ENCODE measurements around the gene HES6. TPM values are rescaled to one million over a fixed set of nuclear protein-coding genes. Genes with fewer than 3 reads are reported as not detected.

Gene HES6
- total and polyA plus RNA-seq, 7 donors: 4.1 to 54.5 (median 13.1) TPM

Other genes starting within 250 kb of the HES6 start
- 10 to 100 TPM in 1 of 4 donors, 1 to 10 TPM in 3; 4.8 to 10.1 (median 7.4) TPM for gene SCLY, start 179.0 kb downstream of the HES6 start, total RNA-seq
- gene SCLY, start 179.0 kb downstream of the HES6 start, polyA plus RNA-seq: 1 to 10 TPM; 4.6 to 8.8 (median 6.5) TPM
- under 1 TPM in 3 of 4 donors, not detected in 1; 0.17 to 0.32 (median 0.22) TPM for gene ESPNL, start 139.7 kb downstream of the HES6 start, total RNA-seq
- gene ESPNL, start 139.7 kb downstream of the HES6 start, polyA plus RNA-seq: under 1 TPM; 0.04 to 0.14 (median 0.12) TPM
- gene KLHL30, start 101.4 kb downstream of the HES6 start, total RNA-seq: 100 to 1,000 TPM in 3 of 4 donors, 10 to 100 TPM in 1; 82.1 to 175 (median 153) TPM
- 100 to 1,000 TPM in 1 of 3 donors, 10 to 100 TPM in 2; 67.7 to 121 (median 91.7) TPM for gene KLHL30, start 101.4 kb downstream of the HES6 start, polyA plus RNA-seq
- 10 to 100 TPM in 1 of 4 donors, 1 to 10 TPM in 3; 1.8 to 18.2 (median 4.5) TPM for gene ERFE, start 81.1 kb downstream of the HES6 start, total RNA-seq
- gene ERFE, start 81.1 kb downstream of the HES6 start, polyA plus RNA-seq: 10 to 100 TPM in 1 of 3 donors, 1 to 10 TPM in 2; 1.4 to 15.4 (median 1.7) TPM
- gene ILKAP, start 36.3 kb downstream of the HES6 start, total RNA-seq: 10 to 100 TPM; 31.8 to 43.8 (median 39.3) TPM
- 10 to 100 TPM; 55.2 to 66.6 (median 58.4) TPM for gene ILKAP, start 36.3 kb downstream of the HES6 start, polyA plus RNA-seq
- 10 to 100 TPM in 3 of 4 donors, 1 to 10 TPM in 1; 7.8 to 20.7 (median 13.1) TPM for gene PER2, start 48.6 kb upstream of the HES6 start, total RNA-seq
- 1 to 10 TPM; 1.9 to 2.5 (median 2.4) TPM for gene PER2, start 48.6 kb upstream of the HES6 start, polyA plus RNA-seq
- gene TRAF3IP1, start 80.5 kb upstream of the HES6 start, total RNA-seq: 10 to 100 TPM; 14.9 to 24.7 (median 18.4) TPM
- 10 to 100 TPM in 1 of 3 donors, 1 to 10 TPM in 2; 2.9 to 30.9 (median 6.9) TPM for gene TRAF3IP1, start 80.5 kb upstream of the HES6 start, polyA plus RNA-seq
- gene ASB1, start 186.9 kb upstream of the HES6 start, total RNA-seq: 10 to 100 TPM; 38.4 to 48.0 (median 43.6) TPM
- gene ASB1, start 186.9 kb upstream of the HES6 start, polyA plus RNA-seq: 10 to 100 TPM; 21.3 to 47.9 (median 30.0) TPM